T-helper 1 cell (primary cell): ENCODE data around the gene SMAD4.
"Not testable (repeated sequence)": the region's sequence is repeated elsewhere in the genome, so short reads cannot be mapped to it uniquely, and the experiment has no call there.

Experiments
- DNase-seq, 5 donors: peaks; one replicate each; pipeline ENCODE4 v3.0.0-alpha.2; 2012 to 2020
- total RNA-seq, 4 donors: gene quantifications; one replicate each; lab custom pipeline; 2026; lab: John Stamatoyannopoulos, UW

SMAD4 gene
- total RNA-seq = 54.3 to 103 (median 67.8) reads per million in 4 donors

GRCh38 chr18:51029694-51030536, at the start of gene SMAD4:
Gene SMAD4 (plus strand): TSS chr18:51030213. CDS start chr18:51047047, 16,834 bp downstream.
- DNase-seq = peak; percentile 95 to 98 (median 97)

GRCh38 chr18:50981381-50981780, 48.6 kb upstream of the SMAD4 start:
- no peak for DNase-seq

- no peak for DNase-seq
Measured at GRCh38 chr18:50982086-50982801, 47.8 kb upstream of the SMAD4 start.

- DNase-seq = no peak
Measured at GRCh38 chr18:50982802-50983179, 47.2 kb upstream of the SMAD4 start.

- DNase-seq = no peak
Measured at GRCh38 chr18:50986360-50987087, 43.5 kb upstream of the SMAD4 start.

- no peak for DNase-seq
Measured at GRCh38 chr18:50987261-50987660, 42.8 kb upstream of the SMAD4 start.

- no peak for DNase-seq
Measured at GRCh38 chr18:50989711-50990110, 40.3 kb upstream of the SMAD4 start.

GRCh38 chr18:50992351-50992762, 37.7 kb upstream of the SMAD4 start:
- no peak for DNase-seq

GRCh38 chr18:50994031-50994430, 36.0 kb upstream of the SMAD4 start:
- no peak for DNase-seq

GRCh38 chr18:51003174-51003573, 26.8 kb upstream of the SMAD4 start:
- DNase-seq = not testable (repeated sequence)

GRCh38 chr18:51006061-51006818, 23.8 kb upstream of the SMAD4 start:
- no peak for DNase-seq

GRCh38 chr18:51006948-51007789, 22.8 kb upstream of the SMAD4 start:
- DNase-seq = no peak

- DNase-seq = no peak
Measured at GRCh38 chr18:51007790-51008139, 22.2 kb upstream of the SMAD4 start.

- DNase-seq = no peak
Measured at GRCh38 chr18:51009072-51009471, 20.9 kb upstream of the SMAD4 start.

GRCh38 chr18:51010218-51010617, 19.8 kb upstream of the SMAD4 start:
- no peak for DNase-seq

- no peak for DNase-seq
Measured at GRCh38 chr18:51011709-51012108, 18.3 kb upstream of the SMAD4 start.

- DNase-seq = no peak
Measured at GRCh38 chr18:51012441-51012840, 17.6 kb upstream of the SMAD4 start.

- DNase-seq = no peak
Measured at GRCh38 chr18:51013259-51013658, 16.8 kb upstream of the SMAD4 start.

- no peak for DNase-seq
Measured at GRCh38 chr18:51017140-51017879, 12.7 kb upstream of the SMAD4 start.

- DNase-seq = no peak
Measured at GRCh38 chr18:51020536-51020935, 9.5 kb upstream of the SMAD4 start.
